Activated CD4-positive, alpha-beta T cell treated with anti-CD3 and anti-CD28 coated beads, Interleukin-2, amount 10 ng/mL, durations not matched to agents 7 days and 5 days (primary cell): ENCODE data around the gene OXA1L. TPM values are rescaled to one million over a fixed set of nuclear protein-coding genes. Genes with fewer than 3 reads are reported as not detected.
"Not testable (repeated sequence)": the region's sequence is repeated elsewhere in the genome, so short reads cannot be mapped to it uniquely, and the experiment has no call there.

Experiments used
- CTCF ChIA-PET: fragments of 350-600 bp; sonication (Branson Sonifier 250); formaldehyde crosslinking; loops from one replicate; lab custom pipeline; 2021; ENCODE audit warnings: antibody characterized with exemption; lab: Charles Lee
- POLR2A ChIA-PET: fragments of 350-600 bp; sonication (Branson Sonifier 250); formaldehyde crosslinking; loops from one replicate; lab custom pipeline; 2021; ENCODE audit warnings: antibody characterized with exemption; lab: Charles Lee
- DNase-seq: peaks from one replicate; pipeline ENCODE4 v3.0.0-alpha.2; 2020
- H3K27ac Mint-ChIP-seq: one replicate; pipeline ENCODE4 v1.8.0; 2021; ENCODE audit warnings: mild to moderate bottlenecking, moderate library complexity, mixed read lengths
- H3K27me3 Mint-ChIP-seq: one replicate; pipeline ENCODE4 v1.8.0; 2021; ENCODE audit warnings: mixed read lengths
- H3K36me3 Mint-ChIP-seq: one replicate; pipeline ENCODE4 v1.8.0; 2021; ENCODE audit warnings: low read depth, mixed read lengths
- H3K4me1 Mint-ChIP-seq: one replicate; pipeline ENCODE4 v1.8.0; 2021; ENCODE audit warnings: mixed read lengths
- H3K4me3 Mint-ChIP-seq: one replicate; pipeline ENCODE4 v1.8.0; 2021; ENCODE audit warnings: mild to moderate bottlenecking, moderate library complexity, mixed read lengths
- H3K9me3 Mint-ChIP-seq: one replicate; pipeline ENCODE4 v1.8.0; 2021; ENCODE audit warnings: mixed read lengths
- total RNA-seq, 2 experiments: library from RNA; stranded (reverse); gene quantifications; one replicate each; pipeline ENCODE4 v1.2.3, GENCODE V29; 2021

The OXA1L gene
- 100 to 1,000 TPM; 122 to 141 TPM for total RNA-seq

DNA sequence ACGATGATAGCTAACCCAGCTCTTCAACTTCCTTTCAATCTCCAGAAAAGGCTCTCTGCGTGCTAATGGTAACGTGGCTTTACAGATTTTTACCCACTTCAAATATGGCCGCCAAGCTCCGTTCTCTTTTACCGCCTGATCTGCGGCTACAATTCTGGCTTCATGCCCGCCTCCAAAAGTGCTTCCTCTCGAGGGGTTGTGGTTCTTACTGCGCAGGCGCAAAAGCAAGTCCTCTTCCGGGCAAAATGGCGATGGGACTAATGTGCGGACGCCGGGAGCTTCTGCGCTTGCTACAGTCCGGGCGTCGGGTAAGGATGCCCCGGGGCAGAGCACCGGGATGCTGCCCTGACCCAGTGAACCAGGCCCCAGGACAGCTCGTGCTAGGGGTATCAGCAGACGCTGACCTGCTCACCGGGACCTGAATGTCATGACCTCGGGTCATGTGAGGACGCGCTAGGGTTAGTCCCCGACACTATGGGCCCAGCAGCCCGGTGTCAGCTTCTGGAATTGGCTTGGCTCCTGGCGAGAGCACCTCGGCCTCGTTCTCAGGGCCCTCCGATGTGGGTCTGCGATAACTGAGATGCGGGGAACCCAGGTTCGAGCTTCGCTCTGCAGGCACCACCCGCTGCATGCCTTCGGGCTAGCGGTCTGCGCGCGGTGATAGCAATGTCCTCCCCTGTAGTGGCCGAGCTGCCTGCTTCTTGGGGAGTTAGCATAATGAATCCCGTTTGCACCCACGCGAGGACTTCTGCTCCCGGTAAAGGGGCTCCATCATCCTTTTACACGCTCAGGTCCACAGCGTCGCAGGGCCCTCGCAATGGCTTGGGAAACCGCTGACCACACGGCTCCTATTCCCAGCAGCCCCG is at the start of gene OXA1L:
Gene OXA1L, plus strand, starts transcription at position 232 of the 866 bp plus-strand sequence. Its CDS starts 14 bp downstream, at position 246.
- peaks cover 36% of the 10 kb centered on the region for H3K4me1 Mint-ChIP-seq
- H3K4me3 Mint-ChIP-seq, result peak within 1 kb of the TSS; percentile 94
- ChIA-PET CTCF (interaction anchor here (0.6 to 2.4 kb wide), 16 partner anchors 8 to 210 kb away, joined by 3 to 11 read pairs (median 3); partner anchors contain the start of gene DAD1), POLR2A (interaction anchor here (0.6 to 1.0 kb wide), 5 partner anchors 64 to 789 kb away, joined by 3 to 4 read pairs (median 3); partner anchors contain the start of gene DAD1)
- no peaks in the 10 kb centered on the region for H3K27me3 Mint-ChIP-seq
- H3K27ac Mint-ChIP-seq, result peak within 1 kb of the TSS; percentile 95
- peaks cover 54% of the 10 kb centered on the region for H3K36me3 Mint-ChIP-seq
- peak; percentile 99 for DNase-seq
- peaks cover 8% of the 10 kb centered on the region for H3K9me3 Mint-ChIP-seq

DNA sequence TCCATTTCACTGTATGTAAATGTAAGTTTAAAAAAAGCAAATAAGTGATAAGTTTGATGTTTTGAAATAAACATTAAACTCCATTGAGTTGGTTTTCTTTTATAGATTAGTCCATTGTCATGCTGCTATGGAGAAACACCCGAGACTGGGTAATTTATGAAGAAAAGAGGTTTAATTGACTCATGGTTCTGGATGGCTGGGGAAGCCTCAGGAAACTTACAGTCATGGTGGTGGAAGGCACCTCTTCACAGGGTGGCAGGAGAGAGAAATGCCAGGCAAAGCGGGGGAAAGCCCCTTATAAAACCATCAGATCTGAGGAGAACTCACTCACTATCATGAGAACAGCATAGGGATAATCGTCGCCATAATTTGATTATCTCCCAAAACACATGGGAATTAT is 48.4 kb upstream of the OXA1L start:
- Mint-ChIP-seq H3K4me1 (peaks cover 12% of the 10 kb centered on the region), H3K27ac (no peak overlapping the region), H3K36me3 (no peaks in the 10 kb centered on the region), H3K27me3 (peaks cover 26% of the 10 kb centered on the region), H3K4me3 (no peak overlapping the region), H3K9me3 (no peaks in the 10 kb centered on the region)
- CTCF ChIA-PET, result no interaction called here
- POLR2A ChIA-PET, result no interaction called here
- no peak for DNase-seq

DNA sequence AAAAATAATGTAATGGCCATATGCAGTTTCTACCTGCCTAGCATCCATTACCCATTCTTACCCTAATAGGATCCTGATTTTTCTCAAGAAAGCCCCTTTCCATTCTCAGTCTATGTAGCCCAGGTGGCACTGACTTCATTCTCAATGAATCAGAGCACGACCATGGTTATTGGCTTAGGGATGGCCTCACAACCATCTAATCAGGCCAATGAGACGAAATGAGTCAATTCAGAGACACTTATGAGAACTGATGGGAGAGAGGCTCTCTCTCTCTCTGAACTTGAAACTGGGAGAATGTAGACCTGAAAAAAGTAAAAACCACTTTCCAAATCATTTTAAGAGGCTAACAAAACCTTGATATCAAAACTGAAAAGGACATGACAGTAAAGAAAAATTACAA is 45.3 kb upstream of the OXA1L start:
- no peak overlapping the region for H3K27ac Mint-ChIP-seq
- H3K27me3 Mint-ChIP-seq, result peaks cover 25% of the 10 kb centered on the region
- no peaks in the 10 kb centered on the region for H3K36me3 Mint-ChIP-seq
- ChIA-PET POLR2A (no interaction called here), CTCF (interaction anchor here (1.2 kb wide), 1 partner anchor 10 kb away, joined by 3 read pairs; no protein-coding TSS in a partner anchor)
- no peak overlapping the region for H3K4me3 Mint-ChIP-seq
- peaks cover 4% of the 10 kb centered on the region for H3K4me1 Mint-ChIP-seq
- H3K9me3 Mint-ChIP-seq, result no peaks in the 10 kb centered on the region
- DNase-seq, result no peak

DNA sequence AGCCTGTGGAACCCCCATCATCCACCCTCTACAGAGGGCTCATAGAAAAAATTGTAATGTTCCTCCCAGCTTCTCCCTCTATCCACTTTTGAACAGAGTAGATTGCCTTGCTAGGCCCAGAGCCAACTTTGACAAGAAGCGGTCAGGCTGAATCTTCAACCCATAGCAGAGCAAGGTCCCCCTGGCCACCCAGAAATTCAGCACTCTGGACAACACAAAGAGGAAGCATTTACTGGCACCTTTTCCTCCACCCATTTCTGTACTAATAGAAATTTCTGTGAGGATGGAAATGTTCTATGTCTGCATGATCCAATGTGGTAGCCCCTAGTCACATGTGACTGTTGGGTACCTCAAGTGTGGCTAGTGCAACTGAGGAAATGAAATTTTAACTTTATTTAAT is 42.7 kb upstream of the OXA1L start:
- no peaks in the 10 kb centered on the region for H3K36me3 Mint-ChIP-seq
- DNase-seq, result no peak
- no peak overlapping the region for H3K4me3 Mint-ChIP-seq
- no peaks in the 10 kb centered on the region for H3K4me1 Mint-ChIP-seq
- ChIA-PET CTCF (interaction anchor here (0.7 kb wide), 1 partner anchor 83 kb away, joined by 7 read pairs; no protein-coding TSS in a partner anchor), POLR2A (no interaction called here)
- no peak overlapping the region for H3K27ac Mint-ChIP-seq
- H3K9me3 Mint-ChIP-seq, result no peaks in the 10 kb centered on the region
- peaks cover 8% of the 10 kb centered on the region for H3K27me3 Mint-ChIP-seq

DNA sequence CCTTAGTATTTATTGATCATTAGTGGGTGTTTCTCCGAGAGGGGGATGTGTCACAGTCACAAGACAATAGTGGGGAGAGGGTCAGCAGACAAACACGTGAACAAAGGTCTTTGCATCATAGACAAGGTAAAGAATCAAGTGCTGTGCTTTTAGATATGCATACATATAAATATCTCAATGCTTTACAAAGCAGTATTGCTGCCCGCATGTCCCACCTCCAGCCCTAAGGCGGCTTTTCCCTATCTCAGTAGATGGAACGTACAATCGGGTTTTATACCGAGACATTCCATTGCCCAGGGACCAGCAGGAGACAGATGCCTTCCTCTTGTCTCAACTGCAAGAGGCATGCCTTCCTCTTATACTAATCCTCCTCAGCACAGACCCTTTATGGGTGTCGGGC is 41.6 kb upstream of the OXA1L start:
- H3K4me3 Mint-ChIP-seq, CTCF ChIA-PET, DNase-seq, H3K27ac Mint-ChIP-seq, POLR2A ChIA-PET, H3K27me3 Mint-ChIP-seq, H3K36me3 Mint-ChIP-seq, H3K4me1 Mint-ChIP-seq, H3K9me3 Mint-ChIP-seq: not testable (repeated sequence)

DNA sequence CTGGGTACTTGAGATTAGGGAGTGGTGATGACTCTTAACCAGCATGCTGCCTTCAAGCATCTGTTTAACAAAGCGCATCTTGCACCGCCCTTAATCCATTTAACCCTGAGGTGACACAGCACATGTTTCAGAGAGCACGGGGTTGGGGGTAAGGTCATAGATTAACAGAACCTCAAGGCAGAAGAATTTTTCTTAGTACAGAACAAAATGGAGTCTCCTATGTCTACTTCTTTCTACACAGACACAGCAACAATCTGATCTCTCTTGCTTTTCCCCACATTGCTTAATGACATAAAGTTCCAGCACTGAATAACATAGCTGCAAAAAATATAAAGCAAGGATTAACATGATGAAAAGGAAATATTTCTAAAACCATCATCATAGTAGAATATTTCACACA is 41.1 kb upstream of the OXA1L start:
- DNase-seq, CTCF ChIA-PET, H3K36me3 Mint-ChIP-seq, H3K27ac Mint-ChIP-seq, H3K27me3 Mint-ChIP-seq, H3K4me3 Mint-ChIP-seq, POLR2A ChIA-PET, H3K9me3 Mint-ChIP-seq, H3K4me1 Mint-ChIP-seq: not testable (repeated sequence)

DNA sequence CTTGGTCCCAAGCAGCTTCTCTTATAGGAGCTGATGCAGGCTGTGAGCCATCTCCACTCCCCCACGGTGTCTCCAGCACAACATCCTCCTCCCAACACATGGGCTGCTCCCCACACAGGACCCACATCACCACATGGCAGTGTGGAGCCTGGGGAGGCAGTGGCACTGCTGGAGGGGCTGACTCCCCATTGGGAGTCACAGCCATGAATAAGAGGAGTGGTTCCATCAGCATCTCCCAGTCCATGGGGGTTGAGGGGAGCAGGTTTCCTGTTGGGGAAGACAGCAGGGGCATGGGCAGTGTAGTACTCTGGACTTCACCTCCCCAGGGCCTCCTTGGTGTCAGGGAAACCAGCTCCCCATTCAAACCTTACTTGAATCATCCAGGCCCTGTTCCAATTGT is 40.5 kb upstream of the OXA1L start:
- Mint-ChIP-seq H3K27ac (no peak overlapping the region), H3K9me3 (no peaks in the 10 kb centered on the region), H3K4me1 (no peaks in the 10 kb centered on the region), H3K27me3 (peaks cover 6% of the 10 kb centered on the region), H3K36me3 (no peaks in the 10 kb centered on the region), H3K4me3 (no peak overlapping the region)
- CTCF ChIA-PET, result no interaction called here
- no peak for DNase-seq
- POLR2A ChIA-PET, result no interaction called here

DNA sequence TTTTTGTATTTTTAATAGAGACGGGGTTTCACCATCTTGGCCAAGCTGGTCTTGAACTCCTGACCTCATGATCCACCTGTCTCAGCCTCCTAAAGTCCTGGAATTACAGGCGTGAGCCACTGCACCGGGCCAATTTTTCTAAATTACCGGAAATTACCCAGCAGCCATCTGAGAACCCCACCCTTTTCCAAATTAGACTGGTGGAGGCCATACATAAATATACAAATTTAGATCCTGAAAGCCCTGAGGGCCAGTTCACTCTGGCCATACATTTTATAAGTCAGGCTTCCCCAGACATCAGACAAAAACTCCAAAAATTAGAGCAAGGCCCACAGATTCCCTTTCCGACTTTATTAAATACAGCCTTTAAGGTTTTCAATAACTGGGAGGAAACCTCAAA is 34.4 kb upstream of the OXA1L start:
- DNase-seq, H3K27ac Mint-ChIP-seq, H3K4me3 Mint-ChIP-seq, H3K9me3 Mint-ChIP-seq, H3K36me3 Mint-ChIP-seq, H3K4me1 Mint-ChIP-seq, H3K27me3 Mint-ChIP-seq, POLR2A ChIA-PET: not testable (repeated sequence)
- CTCF ChIA-PET, result interaction anchor here (0.9 kb wide), 1 partner anchor 10 kb away, joined by 3 read pairs; no protein-coding TSS in a partner anchor

DNA sequence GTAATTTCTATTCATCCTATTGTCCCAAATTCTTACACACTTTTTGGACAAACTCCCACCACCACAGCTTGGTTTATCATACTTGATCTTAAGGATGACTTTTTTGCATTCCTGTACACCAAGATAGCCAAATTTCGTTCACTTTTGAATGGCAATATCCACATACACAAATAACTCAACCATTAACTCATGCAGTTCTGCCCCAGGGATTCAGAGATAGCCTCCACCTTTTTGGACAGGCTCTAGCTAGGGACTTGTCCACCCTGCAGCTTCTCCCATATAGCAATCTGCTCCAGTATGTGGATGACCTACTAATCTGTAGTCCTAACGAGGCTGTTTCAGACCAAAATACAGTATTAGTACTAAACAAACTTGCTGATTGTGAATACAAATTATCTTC is 32.7 kb upstream of the OXA1L start:
- Mint-ChIP-seq H3K27ac (no peak overlapping the region), H3K36me3 (peaks cover 6% of the 10 kb centered on the region), H3K4me1 (peaks cover 17% of the 10 kb centered on the region), H3K4me3 (no peak overlapping the region), H3K27me3 (peaks cover 9% of the 10 kb centered on the region), H3K9me3 (peaks cover 4% of the 10 kb centered on the region)
- DNase-seq, result no peak
- POLR2A ChIA-PET, result no interaction called here
- CTCF ChIA-PET, result no interaction called here

DNA sequence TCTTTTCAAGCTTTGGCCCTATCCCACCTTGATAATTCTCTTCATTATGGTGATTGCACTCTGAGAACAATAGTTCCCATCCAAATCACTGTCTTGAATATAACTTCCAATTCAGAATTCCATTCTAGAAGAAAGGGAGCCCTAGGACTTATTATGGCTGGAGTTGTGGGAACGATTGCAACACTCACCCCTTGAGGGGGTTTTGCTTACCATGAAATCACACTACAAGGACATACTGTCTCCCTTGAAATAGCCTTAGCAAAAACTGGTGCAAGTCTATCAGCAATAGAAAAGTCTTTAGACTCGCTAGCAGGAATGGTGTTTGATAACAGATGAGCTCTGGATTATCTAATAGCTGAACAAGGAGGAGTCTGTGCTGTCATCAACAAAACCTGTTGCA is 31.4 kb upstream of the OXA1L start:
- DNase-seq, result no peak
- peaks cover 29% of the 10 kb centered on the region for H3K4me1 Mint-ChIP-seq
- peaks cover 9% of the 10 kb centered on the region for H3K27me3 Mint-ChIP-seq
- H3K27ac Mint-ChIP-seq, result no peak overlapping the region
- CTCF ChIA-PET, result no interaction called here
- H3K36me3 Mint-ChIP-seq, result peaks cover 6% of the 10 kb centered on the region
- no peak overlapping the region for H3K4me3 Mint-ChIP-seq
- H3K9me3 Mint-ChIP-seq, result peaks cover 4% of the 10 kb centered on the region
- POLR2A ChIA-PET, result no interaction called here

DNA sequence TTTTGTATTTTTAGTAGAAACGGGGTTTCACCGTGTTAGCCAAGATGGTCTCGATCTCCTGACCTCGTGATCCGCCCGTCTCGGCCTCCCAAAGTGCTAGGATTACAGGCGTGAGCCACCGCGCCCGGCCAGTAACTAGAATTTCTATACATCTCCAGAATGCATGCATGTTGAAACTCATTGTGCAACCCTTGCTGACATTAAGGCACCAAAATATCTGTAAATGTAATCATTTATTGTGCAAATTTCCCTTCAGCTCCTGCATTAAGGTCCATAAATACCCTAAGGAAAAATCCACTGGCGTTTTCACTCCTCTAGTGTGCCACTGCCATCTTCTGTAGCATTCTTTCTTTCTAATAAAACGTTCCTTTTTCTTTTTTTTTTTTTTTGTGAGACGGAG is 30.1 kb upstream of the OXA1L start:
- H3K4me3 Mint-ChIP-seq, H3K36me3 Mint-ChIP-seq, POLR2A ChIA-PET, H3K27ac Mint-ChIP-seq, CTCF ChIA-PET, H3K9me3 Mint-ChIP-seq, DNase-seq, H3K27me3 Mint-ChIP-seq: not testable (repeated sequence)
- H3K4me1 Mint-ChIP-seq, result peaks cover 29% of the 10 kb centered on the region

DNA sequence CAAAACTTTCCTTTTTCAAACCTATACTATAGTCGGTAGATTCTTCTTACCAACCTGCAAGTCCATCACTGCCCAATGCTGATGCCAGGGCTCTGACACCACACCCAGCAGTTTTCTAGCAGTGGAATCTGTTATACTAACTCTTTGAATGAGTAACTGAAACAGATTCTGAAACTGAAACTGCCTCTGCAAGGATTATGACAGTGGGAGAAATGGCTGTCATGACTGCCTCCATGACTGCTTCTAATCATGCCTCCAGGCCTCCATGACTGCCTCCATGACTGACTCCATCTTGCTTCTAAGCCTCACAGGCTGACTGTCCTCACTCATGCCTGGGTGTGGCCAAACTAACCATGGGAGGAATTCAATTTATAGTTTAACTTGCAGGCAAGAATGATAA is 29.4 kb upstream of the OXA1L start:
- Mint-ChIP-seq H3K27me3 (peaks cover under 1% of the 10 kb centered on the region), H3K4me1 (peaks cover 29% of the 10 kb centered on the region), H3K36me3 (peaks cover 6% of the 10 kb centered on the region), H3K27ac (peak overlapping the region; percentile 89), H3K4me3 (no peak overlapping the region), H3K9me3 (peaks cover 4% of the 10 kb centered on the region)
- peak; percentile 47 for DNase-seq
- CTCF ChIA-PET, result interaction anchor here (1.0 kb wide), 1 partner anchor 118 kb away, joined by 3 read pairs; no protein-coding TSS in a partner anchor
- POLR2A ChIA-PET, result no interaction called here

DNA sequence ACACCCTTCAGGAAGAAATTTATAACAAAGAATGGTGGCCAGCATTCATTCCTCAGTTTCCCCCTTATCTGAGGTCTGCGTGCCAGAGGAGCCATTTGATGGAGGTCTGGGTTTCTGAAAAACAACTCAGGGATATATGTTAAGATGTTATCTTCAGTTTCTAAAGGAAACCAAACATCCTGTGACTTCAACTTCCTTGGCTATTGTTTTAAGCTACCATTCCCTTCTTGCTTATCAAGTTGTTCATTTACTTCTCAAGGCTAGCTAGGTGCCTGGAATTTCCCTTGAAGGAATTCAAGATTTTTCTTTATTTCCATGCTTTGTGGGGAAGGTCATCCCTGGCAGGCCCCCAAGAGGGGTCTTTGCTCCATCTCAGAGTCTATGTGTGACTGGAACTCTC is 27.1 kb upstream of the OXA1L start:
- Mint-ChIP-seq H3K27me3 (peaks cover 11% of the 10 kb centered on the region), H3K36me3 (peaks cover 6% of the 10 kb centered on the region), H3K27ac (no peak overlapping the region), H3K9me3 (peaks cover 4% of the 10 kb centered on the region), H3K4me1 (peaks cover 29% of the 10 kb centered on the region), H3K4me3 (no peak overlapping the region)
- CTCF ChIA-PET, result interaction anchor here (1.0 to 1.6 kb wide), 2 partner anchors 27 to 169 kb away, joined by 3 to 6 read pairs; partner anchors contain the start of gene OXA1L
- POLR2A ChIA-PET, result interaction anchor here (0.7 kb wide), 1 partner anchor 169 kb away, joined by 9 read pairs; no protein-coding TSS in a partner anchor
- DNase-seq, result no peak
